HepG2 (cell line): ENCODE measurements around the gene CSNK2A1. TPM values are rescaled to one million over a fixed set of nuclear protein-coding genes. Genes with fewer than 3 reads are reported as not detected.

Source experiments
- CENPT ChIP-seq: sonication (generic); formaldehyde crosslinking; IDR thresholded peaks from 2 replicates; pipeline ENCODE4 v1.8.0; 2022; ENCODE audit warnings: low read depth, mild to moderate bottlenecking, moderate library complexity, missing genetic modification reagents
- LCORL ChIP-seq, 2 experiments: fragments of 450-650 bp in 1 of 2; sonication (generic) in 1 of 2; formaldehyde crosslinking in 1 of 2; IDR thresholded peaks; 2 replicates each; pipeline versions ENCODE4 v1.5.0 to v1.6.1; 2017 to 2020; ENCODE audit warnings: antibody characterized with exemption in 1 of 2, missing genetic modification reagents in 1 of 2
- MBNL3 ChIP-seq: fragments of 250-450 bp; sonication (Bioruptor Pico); conservative IDR thresholded peaks from 2 replicates; pipeline ENCODE4 v1.8.0; 2022; ENCODE audit warnings: mild to moderate bottlenecking, inconsistent platforms
- NR2F1 ChIP-seq, 2 experiments: fragments of 450-650 bp in 1 of 2; formaldehyde crosslinking in 1 of 2; IDR thresholded peaks; 2 replicates each; pipeline versions ENCODE4 v1.5.0 to v1.6.1; 2016 to 2020; ENCODE audit warnings: mild to moderate bottlenecking in 1 of 2, missing compliant biosample characterization in 1 of 2, missing genetic modification reagents in 1 of 2, moderate library complexity in 1 of 2
- NR2F6 ChIP-seq, 2 experiments: IDR thresholded peaks; 2 replicates each; pipeline ENCODE4 v1.6.1; 2016; ENCODE audit warnings: antibody characterized with exemption in 1 of 2, mild to moderate bottlenecking in 1 of 2
- PBX2 ChIP-seq: IDR thresholded peaks from 2 replicates; pipeline ENCODE4 v1.6.1; 2016; ENCODE audit warnings: control low read depth
- PRPF4 ChIP-seq: fragments of 200-400 bp; formaldehyde crosslinking; IDR thresholded peaks from 2 replicates; pipeline ENCODE4 v1.6.1; 2016; ENCODE audit warnings: low read length, low read depth; ENCODE audit not compliant: poor library complexity, severe bottlenecking
- REPIN1 ChIP-seq: sonication (generic); formaldehyde crosslinking; IDR thresholded peaks from 2 replicates; pipeline ENCODE4 v1.8.0; 2022; ENCODE audit warnings: missing genetic modification reagents, low read depth, mild to moderate bottlenecking, borderline replicate concordance
- RXRB ChIP-seq: IDR thresholded peaks from 2 replicates; pipeline ENCODE4 v1.6.1; 2016; ENCODE audit warnings: borderline replicate concordance, missing genetic modification reagents, missing compliant biosample characterization
- TBX2 ChIP-seq: sonication (generic); formaldehyde crosslinking; IDR thresholded peaks from 2 replicates; pipeline ENCODE4 v1.5.0; 2020; ENCODE audit warnings: missing genetic modification reagents, mild to moderate bottlenecking, borderline replicate concordance
- TCF7L2 ChIP-seq: IDR thresholded peaks from 2 replicates; pipeline ENCODE4 v1.6.1; 2011; ENCODE audit warnings: mild to moderate bottlenecking, low read depth, low read length, moderate library complexity
- ZFP36L1 ChIP-seq: sonication (generic); formaldehyde crosslinking; IDR thresholded peaks from 2 replicates; pipeline ENCODE4 v1.8.0; 2022; ENCODE audit warnings: mild to moderate bottlenecking, missing genetic modification reagents, moderate library complexity
- ZFP36L2 ChIP-seq: sonication (generic); formaldehyde crosslinking; IDR thresholded peaks from 2 replicates; pipeline ENCODE4 v1.4.0; 2020; ENCODE audit warnings: missing genetic modification reagents
- ZNF138 ChIP-seq: sonication (generic); formaldehyde crosslinking; IDR thresholded peaks from 2 replicates; pipeline ENCODE4 v1.5.0; 2020; ENCODE audit warnings: mild to moderate bottlenecking, low read depth, missing genetic modification reagents
- ZNF274 ChIP-seq: sonication (generic); formaldehyde crosslinking; IDR thresholded peaks from 2 replicates; pipeline ENCODE4 v1.5.1; 2020; ENCODE audit warnings: mild to moderate bottlenecking, missing genetic modification reagents
- ZNF317 ChIP-seq: sonication (generic); formaldehyde crosslinking; IDR thresholded peaks from 2 replicates; pipeline ENCODE4 v1.5.0; 2020; ENCODE audit warnings: mild to moderate bottlenecking, missing genetic modification reagents
- ZNF383 ChIP-seq: sonication (generic); formaldehyde crosslinking; IDR thresholded peaks from 2 replicates; pipeline ENCODE4 v1.4.0; 2020; ENCODE audit warnings: missing genetic modification reagents, mild to moderate bottlenecking, borderline replicate concordance
- ZNF460 ChIP-seq: sonication (generic); formaldehyde crosslinking; IDR thresholded peaks from 2 replicates; pipeline ENCODE4 v1.5.1; 2020; ENCODE audit warnings: missing genetic modification reagents, mild to moderate bottlenecking, borderline replicate concordance
- ZNF484 ChIP-seq: sonication (generic); formaldehyde crosslinking; IDR thresholded peaks from 2 replicates; pipeline ENCODE4 v1.5.1; 2020; ENCODE audit warnings: mild to moderate bottlenecking, low read depth, missing genetic modification reagents, borderline replicate concordance
- ZNF605 ChIP-seq: sonication (generic); formaldehyde crosslinking; IDR thresholded peaks from 2 replicates; pipeline ENCODE4 v1.8.0; 2022; ENCODE audit warnings: mild to moderate bottlenecking, missing genetic modification reagents
- ZNF609 ChIP-seq: sonication (generic); formaldehyde crosslinking; IDR thresholded peaks from 2 replicates; pipeline ENCODE4 v1.4.0; 2020; ENCODE audit warnings: mild to moderate bottlenecking, missing genetic modification reagents, borderline replicate concordance
- polyA plus RNA-seq, 8 experiments: library from polyadenylated mRNA; depleted of rRNA in 3 of 8; stranded (reverse) in 7 of 8; unstranded in 1 of 8; fragments of >200 nt; fragmentation: Illumina TruSeq in 4 of 8; extraction: Trizol in 4 of 8; gene quantifications; 2 replicates each; pipeline versions ENCODE4 v1.2.1 to v1.2.3, GENCODE V29; 2011 to 2016; ENCODE audit warnings: low read depth in 4 of 8, missing spikeins in 1 of 8, mixed read lengths in 1 of 8; ENCODE audit not compliant: insufficient read depth in 1 of 8
- total RNA-seq, 5 experiments: library from RNA; depleted of rRNA; stranded (reverse); fragments of >200 nt; fragmentation: Illumina TruSeq; extraction: Trizol; gene quantifications; 2 replicates each; pipeline ENCODE4 v1.2.3, GENCODE V29; 2016; ENCODE audit warnings: low read depth in 1 of 5

CSNK2A1 gene
- total and polyA plus RNA-seq, 2 of the 13 experiments (the other 11 are each of a cell fraction or from before 2014, with no cell fraction given) = 153 to 231 TPM

GRCh38 chr20:436476-436875 lies 107.1 kb downstream of the CSNK2A1 start (continued):
- TF ChIP-seq ZNF609 (no peak), PBX2 (no peak), ZFP36L1 (CRISPR knock-in tag) (0 out of 2 replicates have a peak, but pooled peaks have one; percentile 29), NR2F1 (CRISPR knock-in tag; IDR thresholded peaks at IDR 0.05) (peak in 1 of 2 experiments; percentile 28; a peak in 1 of 4 replicates), PRPF4 (no peak), ZNF484 (CRISPR knock-in tag) (no peak), ZNF317 (CRISPR knock-in tag) (no peak), REPIN1 (no peak), ZNF274 (CRISPR knock-in tag) (no peak), ZNF138 (CRISPR knock-in tag) (no peak), RXRB (CRISPR knock-in tag) (no peak), ZFP36L2 (CRISPR knock-in tag) (no peak), CENPT (no peak), LCORL (IDR thresholded peaks at IDR 0.05) (no peak), LCORL (CRISPR knock-in tag; IDR thresholded peaks at IDR 0.05) (no peak), ZNF605 (no peak), ZNF383 (CRISPR knock-in tag) (no peak), TBX2 (0 out of 2 replicates have a peak, but pooled peaks have one; percentile 3), NR2F6 (IDR thresholded peaks at IDR 0.05) (no peak), NR2F6 (CRISPR knock-in tag; IDR thresholded peaks at IDR 0.05) (no peak), TCF7L2 (no peak), MBNL3 (CRISPR knock-in tag) (no peak), ZNF460 (CRISPR knock-in tag) (peak; percentile 12; the same call in 1 of the 2 replicates)
